ENCODE measurements around the gene FAM228B.

- no peak for TF ChIP-seq POLR2A (IDR thresholded peaks at IDR 0.05; ENCODE audit: extremely low read depth, insufficient read length)
- no peak for TF ChIP-seq MAX (IDR thresholded peaks at IDR 0.05; ENCODE audit: low read depth, low read length)
- no peak for TF ChIP-seq CTCF (IDR thresholded peaks at IDR 0.05; ENCODE audit: low read depth, low read length)
Observed at GRCh38 chr2:24101992-24102391, 21.3 kb upstream of the FAM228B start.

All from NB4 (cell line).